GM23338 (cell line): ENCODE results near the gene ITCH. TPM values are rescaled to one million over a fixed set of nuclear protein-coding genes. Genes with fewer than 3 reads are reported as not detected.

Experiments used
- ATAC-seq: fragments of 200-7000 bp; cut with Tn5 transposase; 3 replicates; pipeline ENCODE4 v1.9.1; 2020
- DNase-seq: peaks from one replicate; pipeline ENCODE4 v3.0.0-alpha.2; 2015; ENCODE audit warnings: low spot score
- H2AFZ ChIP-seq: fragments of 200-600 bp; sonication (generic); 2 replicates; pipeline ENCODE4 v1.8.0; 2016; ENCODE audit warnings: antibody characterized with exemption, mild to moderate bottlenecking, moderate library complexity
- H3F3A ChIP-seq: fragments of 200-600 bp; sonication (generic); replicated peaks from 2 replicates; pipeline ENCODE4 v1.8.0; 2017; ENCODE audit warnings: antibody characterized with exemption, mixed run types, low read depth
- H3K27ac ChIP-seq: fragments of 200-600 bp; sonication (generic); 2 replicates; pipeline ENCODE4 v1.6.1; 2016; ENCODE audit warnings: low read depth
- H3K27me3 ChIP-seq: fragments of 200-600 bp; sonication (generic); 2 replicates; pipeline ENCODE4 v1.8.0; 2016; ENCODE audit warnings: mild to moderate bottlenecking, mixed run types, moderate library complexity; ENCODE audit not compliant: insufficient read depth
- H3K36me3 ChIP-seq: fragments of 200-600 bp; sonication (generic); 2 replicates; pipeline ENCODE4 v1.8.0; 2016; ENCODE audit warnings: mild to moderate bottlenecking; ENCODE audit not compliant: insufficient read depth
- H3K4me1 ChIP-seq: fragments of 200-600 bp; sonication (generic); 2 replicates; pipeline ENCODE4 v1.8.0; 2016; ENCODE audit warnings: mild to moderate bottlenecking, moderate library complexity; ENCODE audit not compliant: insufficient read depth
- H3K4me2 ChIP-seq: fragments of 200-600 bp; sonication (generic); 2 replicates; pipeline ENCODE4 v1.7.1; 2017; ENCODE audit warnings: mixed run types
- H3K4me3 ChIP-seq: fragments of 200-600 bp; sonication (generic); 2 replicates; pipeline ENCODE4 v1.6.1; 2016; ENCODE audit warnings: mixed run types
- H3K79me2 ChIP-seq: fragments of 200-600 bp; sonication (generic); replicated peaks from 2 replicates; pipeline ENCODE4 v1.8.0; 2017; ENCODE audit warnings: mild to moderate bottlenecking; ENCODE audit not compliant: insufficient read depth
- H3K9me2 ChIP-seq: fragments of 200-600 bp; sonication (generic); 2 replicates; pipeline ENCODE4 v1.8.0; 2017; ENCODE audit not compliant: insufficient read depth
- H4K20me1 ChIP-seq: fragments of 200-600 bp; sonication (generic); replicated peaks from 2 replicates; pipeline ENCODE4 v1.8.0; 2017; ENCODE audit warnings: mild to moderate bottlenecking; ENCODE audit not compliant: insufficient read depth
- H3K27ac Mint-ChIP-seq: 2 replicates; pipeline ENCODE4 v1.8.0; 2020; ENCODE audit warnings: inconsistent platforms, mild to moderate bottlenecking, moderate library complexity, mixed read lengths
- H3K27me3 Mint-ChIP-seq: 3 replicates; pipeline ENCODE4 v1.8.0; 2022; ENCODE audit warnings: low read depth, mild to moderate bottlenecking, moderate library complexity, mixed read lengths, inconsistent platforms; ENCODE audit not compliant: insufficient read depth, poor library complexity
- H3K36me3 Mint-ChIP-seq: 3 replicates; pipeline ENCODE4 v1.8.0; 2021; ENCODE audit warnings: low read depth, mild to moderate bottlenecking, inconsistent platforms, moderate library complexity, mixed read lengths
- H3K4me1 Mint-ChIP-seq: 3 replicates; pipeline ENCODE4 v1.8.0; 2020; ENCODE audit warnings: mild to moderate bottlenecking, inconsistent platforms, mixed read lengths
- H3K4me3 Mint-ChIP-seq: 3 replicates; pipeline ENCODE4 v1.8.0; 2021; ENCODE audit warnings: moderate library complexity, mild to moderate bottlenecking, inconsistent platforms, mixed read lengths
- H3K9me3 Mint-ChIP-seq: 3 replicates; pipeline ENCODE4 v1.8.0; 2020; ENCODE audit warnings: moderate library complexity, mild to moderate bottlenecking, inconsistent platforms, mixed read lengths
- CREB1 ChIP-seq: fragments of 250-450 bp; sonication (Bioruptor Pico); IDR thresholded peaks from 2 replicates; pipeline ENCODE4 v1.5.0; 2020; ENCODE audit warnings: low read depth, mild to moderate bottlenecking, moderate library complexity
- EZH2 ChIP-seq: fragments of 200-600 bp; sonication (generic); IDR thresholded peaks from one replicate; pipeline ENCODE4 v1.8.0; 2017; ENCODE audit warnings: antibody characterized with exemption, mild to moderate bottlenecking, low read depth; ENCODE audit not compliant: unreplicated experiment
- EZH2phosphoT487 ChIP-seq: fragments of 200-600 bp; sonication (generic); IDR thresholded peaks from one replicate; pipeline ENCODE4 v1.8.1; 2018; ENCODE audit warnings: antibody characterized with exemption; ENCODE audit not compliant: unreplicated experiment
- NANOG ChIP-seq: IDR thresholded peaks from 2 replicates; pipeline ENCODE4 v1.6.1; 2016; ENCODE audit warnings: antibody characterized with exemption, borderline replicate concordance
- STAT1 ChIP-seq: IDR thresholded peaks from one replicate; pipeline ENCODE4 v1.6.1; 2016; ENCODE audit warnings: antibody characterized with exemption; ENCODE audit not compliant: unreplicated experiment
- ZNF114 ChIP-seq: fragments of 250-450 bp; sonication (Bioruptor Pico); IDR thresholded peaks from 2 replicates; pipeline ENCODE4 v1.5.0; 2020; ENCODE audit warnings: mild to moderate bottlenecking, moderate library complexity
- ZNF331 ChIP-seq: fragments of 250-450 bp; sonication (Bioruptor Pico); IDR thresholded peaks from 2 replicates; pipeline ENCODE4 v1.5.0; 2020; ENCODE audit warnings: low read depth, mild to moderate bottlenecking, moderate library complexity
- polyA plus RNA-seq: library from polyadenylated mRNA; unstranded; fragments of >200 nt; fragmentation: Nextera tagmentation; extraction: Ambion mirVana; gene quantifications from 2 replicates; pipeline ENCODE4 v1.2.1, GENCODE V29; 2016
- total RNA-seq: library from RNA; depleted of rRNA; stranded (reverse); fragments of >200 nt; shearing (Covaris generic); gene quantifications from 2 replicates; pipeline ENCODE4 v1.2.3, GENCODE V29; 2014
- TF ChIP-seq, protein P1 (sequence below): IDR thresholded peaks from one replicate; pipeline ENCODE4 v1.6.1; 2018; ENCODE audit warnings: antibody characterized with exemption; ENCODE audit not compliant: unreplicated experiment
- TF ChIP-seq, protein P2 (sequence below), 2 experiments: fragments of 200-600 bp in 1 of 2; sonication (generic) in 1 of 2; conservative IDR thresholded peaks; 2 replicates each; pipeline versions ENCODE4 v1.5.1 to v1.6.1; 2016 to 2017; ENCODE audit warnings: antibody characterized with exemption in 2 of 2, low read depth in 2 of 2, mild to moderate bottlenecking in 2 of 2, moderate library complexity in 1 of 2

The ITCH gene
- total and polyA plus RNA-seq, 2 experiments from 2014 or later: 16.4 to 31.6 TPM

DNA sequence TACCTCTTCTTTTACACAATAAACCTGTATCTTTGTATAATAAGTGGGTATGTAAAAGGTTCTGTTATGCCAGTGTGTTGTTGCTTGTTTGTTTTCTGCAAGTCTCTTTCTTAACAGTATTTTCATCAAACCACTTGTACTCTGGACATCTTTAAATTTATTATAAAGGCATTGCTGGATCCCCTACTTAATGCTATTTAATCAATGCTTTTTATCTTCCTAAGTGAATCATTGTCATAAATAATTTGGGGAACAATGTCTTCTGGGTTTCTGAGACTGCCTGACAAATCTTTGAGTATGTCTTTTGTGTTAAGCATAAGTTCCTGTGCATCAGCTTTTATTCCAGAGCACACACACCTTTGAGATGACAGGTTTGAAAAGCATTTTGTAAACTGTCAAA lies 64.7 kb downstream of the ITCH start:
- Histone ChIP-seq H3K27me3 (no peaks in the 10 kb centered on the region), H3F3A (no peaks in the 10 kb centered on the region), H3K4me1 (no peaks in the 10 kb centered on the region), H2AFZ (no peak overlapping the region), H3K9me2 (no peaks in the 10 kb centered on the region), H3K4me2 (no peak overlapping the region), H3K4me3 (no peak overlapping the region), H3K79me2 (peaks cover 23% of the 10 kb centered on the region; the same call in 1 of the 2 replicates), H3K36me3 (peaks cover 16% of the 10 kb centered on the region), H3K27ac (0 out of 2 replicates have a peak overlapping the region, but pooled peaks have one; percentile 14), H4K20me1 (peaks cover 20% of the 10 kb centered on the region)
- H3K36me3 Mint-ChIP-seq: peaks cover 10% of the 10 kb centered on the region
- no peaks in the 10 kb centered on the region for H3K9me3 Mint-ChIP-seq
- peaks cover 4% of the 10 kb centered on the region for H3K27me3 Mint-ChIP-seq
- H3K27ac Mint-ChIP-seq: no peak overlapping the region
- no peaks in the 10 kb centered on the region for H3K4me1 Mint-ChIP-seq
- no peak overlapping the region for H3K4me3 Mint-ChIP-seq
- TF ChIP-seq STAT1: no peak
- no peak for TF ChIP-seq ZNF331 (CRISPR knock-in tag)
- TF ChIP-seq, protein P1, sequence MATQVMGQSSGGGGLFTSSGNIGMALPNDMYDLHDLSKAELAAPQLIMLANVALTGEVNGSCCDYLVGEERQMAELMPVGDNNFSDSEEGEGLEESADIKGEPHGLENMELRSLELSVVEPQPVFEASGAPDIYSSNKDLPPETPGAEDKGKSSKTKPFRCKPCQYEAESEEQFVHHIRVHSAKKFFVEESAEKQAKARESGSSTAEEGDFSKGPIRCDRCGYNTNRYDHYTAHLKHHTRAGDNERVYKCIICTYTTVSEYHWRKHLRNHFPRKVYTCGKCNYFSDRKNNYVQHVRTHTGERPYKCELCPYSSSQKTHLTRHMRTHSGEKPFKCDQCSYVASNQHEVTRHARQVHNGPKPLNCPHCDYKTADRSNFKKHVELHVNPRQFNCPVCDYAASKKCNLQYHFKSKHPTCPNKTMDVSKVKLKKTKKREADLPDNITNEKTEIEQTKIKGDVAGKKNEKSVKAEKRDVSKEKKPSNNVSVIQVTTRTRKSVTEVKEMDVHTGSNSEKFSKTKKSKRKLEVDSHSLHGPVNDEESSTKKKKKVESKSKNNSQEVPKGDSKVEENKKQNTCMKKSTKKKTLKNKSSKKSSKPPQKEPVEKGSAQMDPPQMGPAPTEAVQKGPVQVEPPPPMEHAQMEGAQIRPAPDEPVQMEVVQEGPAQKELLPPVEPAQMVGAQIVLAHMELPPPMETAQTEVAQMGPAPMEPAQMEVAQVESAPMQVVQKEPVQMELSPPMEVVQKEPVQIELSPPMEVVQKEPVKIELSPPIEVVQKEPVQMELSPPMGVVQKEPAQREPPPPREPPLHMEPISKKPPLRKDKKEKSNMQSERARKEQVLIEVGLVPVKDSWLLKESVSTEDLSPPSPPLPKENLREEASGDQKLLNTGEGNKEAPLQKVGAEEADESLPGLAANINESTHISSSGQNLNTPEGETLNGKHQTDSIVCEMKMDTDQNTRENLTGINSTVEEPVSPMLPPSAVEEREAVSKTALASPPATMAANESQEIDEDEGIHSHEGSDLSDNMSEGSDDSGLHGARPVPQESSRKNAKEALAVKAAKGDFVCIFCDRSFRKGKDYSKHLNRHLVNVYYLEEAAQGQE: no peak
- TF ChIP-seq EZH2phosphoT487: no peak
- no peak for ATAC-seq
- DNase-seq: no peak

DNA sequence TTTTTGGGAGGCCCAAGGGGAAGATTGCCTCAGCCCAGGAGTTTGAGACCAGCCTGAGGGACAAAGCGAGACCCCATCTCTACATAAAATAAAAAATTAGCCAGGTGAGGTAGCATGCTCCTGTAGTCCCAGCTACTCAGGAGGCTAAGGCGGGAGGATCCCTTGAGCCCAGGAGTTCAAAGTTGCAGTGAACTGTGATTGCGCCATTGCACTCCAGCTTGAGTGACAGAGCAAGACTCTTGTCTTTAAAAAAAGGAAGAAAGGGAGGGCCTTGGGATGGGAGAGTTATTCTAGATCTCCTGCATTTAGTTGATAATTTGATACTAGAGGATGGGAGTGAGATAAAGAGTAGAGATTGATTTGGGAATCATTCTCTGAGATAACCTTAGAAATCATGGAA lies 68.1 kb downstream of the ITCH start:
- Histone ChIP-seq H3K4me1 (no peaks in the 10 kb centered on the region), H3K79me2 (peaks cover 15% of the 10 kb centered on the region; the same call in 1 of the 2 replicates), H4K20me1 (peaks cover 23% of the 10 kb centered on the region), H3K4me3 (no peak overlapping the region), H2AFZ (no peak overlapping the region), H3K27me3 (no peaks in the 10 kb centered on the region), H3K27ac (no peak overlapping the region), H3K4me2 (no peak overlapping the region), H3K36me3 (0 out of 2 replicates have a peak, but pooled peaks cover 4% of the 10 kb centered on the region), H3K9me2 (no peaks in the 10 kb centered on the region), H3F3A (no peaks in the 10 kb centered on the region)
- no peak overlapping the region; the same call in 1 of the 2 replicates for H3K27ac Mint-ChIP-seq
- ATAC-seq (no peak), DNase-seq (no peak)
- no peaks in the 10 kb centered on the region for H3K9me3 Mint-ChIP-seq
- H3K27me3 Mint-ChIP-seq: peaks cover 4% of the 10 kb centered on the region
- H3K4me1 Mint-ChIP-seq: no peaks in the 10 kb centered on the region
- H3K4me3 Mint-ChIP-seq: no peak overlapping the region
- peaks cover 1% of the 10 kb centered on the region for H3K36me3 Mint-ChIP-seq
- TF ChIP-seq ZNF114 (CRISPR knock-in tag): no peak
- TF ChIP-seq, protein P2, sequence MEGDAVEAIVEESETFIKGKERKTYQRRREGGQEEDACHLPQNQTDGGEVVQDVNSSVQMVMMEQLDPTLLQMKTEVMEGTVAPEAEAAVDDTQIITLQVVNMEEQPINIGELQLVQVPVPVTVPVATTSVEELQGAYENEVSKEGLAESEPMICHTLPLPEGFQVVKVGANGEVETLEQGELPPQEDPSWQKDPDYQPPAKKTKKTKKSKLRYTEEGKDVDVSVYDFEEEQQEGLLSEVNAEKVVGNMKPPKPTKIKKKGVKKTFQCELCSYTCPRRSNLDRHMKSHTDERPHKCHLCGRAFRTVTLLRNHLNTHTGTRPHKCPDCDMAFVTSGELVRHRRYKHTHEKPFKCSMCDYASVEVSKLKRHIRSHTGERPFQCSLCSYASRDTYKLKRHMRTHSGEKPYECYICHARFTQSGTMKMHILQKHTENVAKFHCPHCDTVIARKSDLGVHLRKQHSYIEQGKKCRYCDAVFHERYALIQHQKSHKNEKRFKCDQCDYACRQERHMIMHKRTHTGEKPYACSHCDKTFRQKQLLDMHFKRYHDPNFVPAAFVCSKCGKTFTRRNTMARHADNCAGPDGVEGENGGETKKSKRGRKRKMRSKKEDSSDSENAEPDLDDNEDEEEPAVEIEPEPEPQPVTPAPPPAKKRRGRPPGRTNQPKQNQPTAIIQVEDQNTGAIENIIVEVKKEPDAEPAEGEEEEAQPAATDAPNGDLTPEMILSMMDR (conservative IDR thresholded peaks at IDR 0.05; ENCODE audit: low read depth in 2 of 2): no peak
- TF ChIP-seq, protein P1: no peak
- TF ChIP-seq CREB1: no peak
- TF ChIP-seq ZNF331 (CRISPR knock-in tag): no peak
- no peak for TF ChIP-seq EZH2
- TF ChIP-seq NANOG: no peak
- no peak for TF ChIP-seq EZH2phosphoT487
